ENCODE data around the gene ACSS3. TPM values are rescaled to one million over a fixed set of nuclear protein-coding genes. Genes with fewer than 3 reads are reported as not detected.
"Not testable (repeated sequence)": the region's sequence is repeated elsewhere in the genome, so short reads cannot be mapped to it uniquely, and the experiment has no call there.

The ACSS3 gene, protein sequence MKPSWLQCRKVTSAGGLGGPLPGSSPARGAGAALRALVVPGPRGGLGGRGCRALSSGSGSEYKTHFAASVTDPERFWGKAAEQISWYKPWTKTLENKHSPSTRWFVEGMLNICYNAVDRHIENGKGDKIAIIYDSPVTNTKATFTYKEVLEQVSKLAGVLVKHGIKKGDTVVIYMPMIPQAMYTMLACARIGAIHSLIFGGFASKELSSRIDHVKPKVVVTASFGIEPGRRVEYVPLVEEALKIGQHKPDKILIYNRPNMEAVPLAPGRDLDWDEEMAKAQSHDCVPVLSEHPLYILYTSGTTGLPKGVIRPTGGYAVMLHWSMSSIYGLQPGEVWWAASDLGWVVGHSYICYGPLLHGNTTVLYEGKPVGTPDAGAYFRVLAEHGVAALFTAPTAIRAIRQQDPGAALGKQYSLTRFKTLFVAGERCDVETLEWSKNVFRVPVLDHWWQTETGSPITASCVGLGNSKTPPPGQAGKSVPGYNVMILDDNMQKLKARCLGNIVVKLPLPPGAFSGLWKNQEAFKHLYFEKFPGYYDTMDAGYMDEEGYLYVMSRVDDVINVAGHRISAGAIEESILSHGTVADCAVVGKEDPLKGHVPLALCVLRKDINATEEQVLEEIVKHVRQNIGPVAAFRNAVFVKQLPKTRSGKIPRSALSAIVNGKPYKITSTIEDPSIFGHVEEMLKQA
- total RNA-seq (not detected), polyA plus RNA-seq (not detected)

DNA sequence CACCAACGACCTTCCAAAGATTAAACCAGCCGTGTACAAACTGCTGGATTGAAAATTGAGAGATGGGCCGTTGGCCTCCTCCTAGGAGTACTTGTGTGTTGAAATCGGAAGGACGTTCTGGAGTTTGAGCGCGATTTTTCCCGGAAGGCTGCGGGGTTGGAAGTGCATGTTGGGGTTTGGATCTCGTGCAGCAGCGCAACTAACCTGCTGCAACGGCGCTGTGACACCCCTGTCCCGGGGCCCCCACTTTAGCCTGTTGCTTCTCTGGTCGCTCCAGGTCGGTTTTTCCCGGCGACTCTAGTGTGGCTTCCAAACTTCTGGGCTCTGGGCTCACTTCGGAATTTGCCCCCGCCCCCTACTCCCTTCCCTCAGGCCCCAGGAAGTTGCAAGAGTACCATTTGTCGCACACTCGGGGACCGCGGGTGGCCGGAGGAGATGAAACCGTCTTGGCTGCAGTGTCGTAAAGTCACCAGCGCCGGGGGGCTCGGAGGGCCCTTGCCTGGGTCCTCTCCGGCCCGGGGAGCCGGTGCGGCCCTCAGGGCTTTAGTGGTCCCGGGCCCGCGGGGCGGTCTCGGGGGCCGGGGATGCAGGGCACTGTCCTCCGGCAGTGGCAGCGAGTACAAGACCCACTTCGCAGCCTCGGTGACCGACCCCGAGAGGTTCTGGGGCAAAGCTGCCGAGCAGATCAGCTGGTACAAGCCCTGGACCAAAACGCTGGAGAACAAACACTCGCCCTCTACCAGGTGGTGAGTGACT, at the start of gene ACSS3:
ACSS3 (plus strand) TSS at position 394 of the 756 bp plus-strand sequence; CDS start at position 436, 42 bp downstream.
- H3K4me1 Mint-ChIP-seq, result no peaks in the 10 kb centered on the region
- no peak within 1 kb of the TSS for H3K4me3 Mint-ChIP-seq
- ChIA-PET CTCF (no interaction called here), POLR2A (no interaction called here)
- H3K4me3 ChIP-seq (ENCODE audit: low read length), result no peak within 1 kb of the TSS
- H3K4me1 ChIP-seq (ENCODE audit: insufficient read depth, low read length), result no peaks in the 10 kb centered on the region
- H3K9me3 Mint-ChIP-seq, result peaks cover 2 to 41% (median 13%) of the 10 kb centered on the region in 5 donors
- no peak within 1 kb of the TSS for H3K27ac ChIP-seq (ENCODE audit: low read depth, low read length)
- peak within 1 kb of the TSS in 1 of 8 donors; percentile 76 for H3K27ac Mint-ChIP-seq
- no peaks in the 10 kb centered on the region for H3K36me3 ChIP-seq (ENCODE audit: insufficient read depth, low read length)
- DNase-seq, result no peak
- no peaks in the 10 kb centered on the region for H3K27me3 ChIP-seq (ENCODE audit: insufficient read depth, low read length, poor library complexity, severe bottlenecking)
- no peaks in the 10 kb centered on the region for H3K9me3 ChIP-seq (ENCODE audit: low read length)
- peaks cover 3 to 13% of the 10 kb centered on the region in 2 donors for H3K27me3 Mint-ChIP-seq
- H3K36me3 Mint-ChIP-seq, result no peaks in the 10 kb centered on the region

DNA sequence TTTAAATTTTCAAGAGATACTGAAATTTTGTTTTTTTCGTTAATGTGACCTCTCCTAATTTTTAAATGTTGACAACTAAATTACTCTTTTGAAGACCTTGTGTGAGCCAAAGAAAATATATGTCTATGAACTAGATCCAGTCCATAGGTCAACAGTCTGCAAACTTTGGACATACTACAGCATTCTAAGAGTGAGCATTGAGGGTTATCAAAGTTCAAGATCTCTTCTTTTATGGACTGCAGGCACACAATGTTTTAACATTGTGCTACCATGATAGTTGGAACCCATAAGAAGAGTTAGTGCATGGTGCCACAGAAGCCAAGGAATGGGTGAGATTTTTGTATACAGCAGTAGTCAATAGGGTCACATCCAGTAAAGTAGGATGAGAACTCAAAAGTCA, 43.0 kb upstream of the ACSS3 start:
- no peaks in the 10 kb centered on the region for H3K36me3 ChIP-seq (ENCODE audit: insufficient read depth, low read length)
- no peak for DNase-seq
- no peaks in the 10 kb centered on the region for H3K27me3 ChIP-seq (ENCODE audit: insufficient read depth, low read length, poor library complexity, severe bottlenecking)
- Mint-ChIP-seq H3K27me3 (no peaks in the 10 kb centered on the region), H3K9me3 (peaks cover 0 to 21% (median 2%) of the 10 kb centered on the region in 5 donors), H3K27ac (no peak overlapping the region), H3K4me3 (no peak overlapping the region), H3K36me3 (no peaks in the 10 kb centered on the region), H3K4me1 (no peaks in the 10 kb centered on the region)
- POLR2A ChIA-PET, result no interaction called here
- H3K4me3 ChIP-seq (ENCODE audit: low read length), result no peak overlapping the region
- no peaks in the 10 kb centered on the region for H3K4me1 ChIP-seq (ENCODE audit: insufficient read depth, low read length)
- no peak overlapping the region for H3K27ac ChIP-seq (ENCODE audit: low read depth, low read length)
- H3K9me3 ChIP-seq (ENCODE audit: low read length), result no peaks in the 10 kb centered on the region
- CTCF ChIA-PET, result no interaction called here

DNA sequence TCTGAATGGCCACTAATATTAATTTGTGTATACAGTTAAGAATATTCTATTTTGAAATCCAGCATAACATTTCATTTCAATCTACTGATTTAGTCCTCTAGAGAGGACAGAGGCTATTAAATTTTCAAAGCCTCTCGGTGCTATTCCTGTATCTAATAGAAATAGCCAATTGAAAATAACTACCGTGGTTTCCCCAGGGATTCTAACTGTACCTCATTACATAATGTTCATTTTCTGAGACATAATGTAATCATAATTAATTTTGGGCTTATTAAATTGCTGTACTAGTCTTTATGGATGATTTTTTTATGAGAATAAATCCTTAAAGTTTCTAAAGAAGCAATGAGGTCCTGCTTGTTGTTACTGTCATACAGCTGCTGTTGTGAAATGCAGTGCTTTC, 38.6 kb upstream of the ACSS3 start:
- H3K9me3 Mint-ChIP-seq, result peaks cover 0 to 25% (median 5%) of the 10 kb centered on the region in 5 donors
- H3K27me3 Mint-ChIP-seq, result no peaks in the 10 kb centered on the region
- H3K4me3 Mint-ChIP-seq, result no peak overlapping the region
- no peaks in the 10 kb centered on the region for H3K27me3 ChIP-seq (ENCODE audit: insufficient read depth, low read length, poor library complexity, severe bottlenecking)
- H3K4me1 Mint-ChIP-seq, result no peaks in the 10 kb centered on the region
- no peaks in the 10 kb centered on the region for H3K36me3 ChIP-seq (ENCODE audit: insufficient read depth, low read length)
- H3K27ac ChIP-seq (ENCODE audit: low read depth, low read length), result no peak overlapping the region
- DNase-seq, result no peak
- ChIA-PET CTCF (no interaction called here), POLR2A (no interaction called here)
- H3K27ac Mint-ChIP-seq, result no peak overlapping the region
- H3K36me3 Mint-ChIP-seq, result no peaks in the 10 kb centered on the region
- H3K4me1 ChIP-seq (ENCODE audit: insufficient read depth, low read length), result no peaks in the 10 kb centered on the region
- no peaks in the 10 kb centered on the region for H3K9me3 ChIP-seq (ENCODE audit: low read length)
- H3K4me3 ChIP-seq (ENCODE audit: low read length), result no peak overlapping the region

DNA sequence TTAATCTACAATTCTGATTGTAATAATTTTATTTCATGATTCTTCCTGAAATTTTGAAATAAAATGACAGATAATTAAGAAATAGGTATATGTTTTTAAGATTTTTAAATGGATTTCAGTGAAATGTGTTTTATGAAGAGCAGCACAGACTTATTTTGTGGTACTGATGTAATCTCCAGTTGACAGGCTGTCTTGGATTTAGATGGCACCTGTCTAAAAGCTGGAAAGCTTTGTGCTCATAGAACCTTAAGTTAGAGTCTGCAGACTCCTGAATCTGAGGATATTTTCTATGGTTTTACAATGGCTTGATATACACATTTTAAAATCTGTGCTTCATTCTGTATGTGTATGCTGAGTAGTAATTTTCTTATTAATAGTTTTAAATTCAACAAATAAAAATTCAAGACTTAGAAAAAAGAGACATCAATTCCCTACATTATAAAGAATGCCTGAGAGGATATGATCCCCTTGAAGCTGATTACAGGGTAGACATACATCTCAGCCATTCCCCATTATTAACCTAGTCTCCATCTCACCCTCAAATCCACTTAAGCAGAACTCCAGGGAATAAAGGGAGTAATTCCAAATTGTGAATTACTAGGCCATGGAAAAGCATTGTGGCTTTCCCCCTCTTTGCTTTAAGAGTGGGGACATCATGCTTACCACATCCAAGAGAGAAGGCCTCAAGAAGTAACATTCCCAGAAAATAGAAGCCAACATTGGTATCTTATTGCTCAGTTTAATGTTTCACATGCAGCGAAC, 33.7 kb upstream of the ACSS3 start:
- no peak for DNase-seq
- POLR2A ChIA-PET, result no interaction called here
- Histone ChIP-seq H3K9me3 (ENCODE audit: low read length) (no peaks in the 10 kb centered on the region), H3K4me3 (ENCODE audit: low read length) (no peak overlapping the region), H3K27ac (ENCODE audit: low read depth, low read length) (no peak overlapping the region), H3K27me3 (ENCODE audit: insufficient read depth, low read length, poor library complexity, severe bottlenecking) (no peaks in the 10 kb centered on the region), H3K36me3 (ENCODE audit: insufficient read depth, low read length) (no peaks in the 10 kb centered on the region), H3K4me1 (ENCODE audit: insufficient read depth, low read length) (no peaks in the 10 kb centered on the region)
- CTCF ChIA-PET, result no interaction called here
- Mint-ChIP-seq H3K9me3 (peaks cover 0 to 30% (median 5%) of the 10 kb centered on the region in 5 donors), H3K4me1 (no peaks in the 10 kb centered on the region), H3K27ac (no peak overlapping the region), H3K27me3 (no peaks in the 10 kb centered on the region), H3K4me3 (no peak overlapping the region), H3K36me3 (no peaks in the 10 kb centered on the region)

DNA sequence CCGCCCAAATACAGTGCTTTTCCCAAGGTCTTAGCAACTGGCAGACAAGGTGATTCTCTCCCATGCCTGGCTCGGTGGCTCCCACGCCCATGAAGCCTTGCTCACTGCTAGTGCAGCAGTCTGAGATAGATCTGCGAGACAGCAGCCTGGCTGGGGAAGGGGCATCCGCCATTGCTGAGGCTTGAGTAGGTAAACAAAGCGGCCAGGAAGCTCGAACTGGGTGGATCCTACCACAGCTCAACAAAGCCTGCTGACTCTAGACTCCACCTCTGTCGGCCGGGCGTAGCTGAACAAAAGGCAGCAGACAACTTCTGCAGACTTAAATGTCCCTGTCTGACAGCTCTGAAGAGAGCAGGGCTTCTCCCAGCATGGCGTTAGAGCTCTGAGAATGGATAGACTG, 12.9 kb upstream of the ACSS3 start:
- H3K4me3 ChIP-seq (ENCODE audit: low read length); H3K9me3 ChIP-seq (ENCODE audit: low read length); H3K4me1 Mint-ChIP-seq; H3K27ac ChIP-seq (ENCODE audit: low read depth, low read length); H3K36me3 Mint-ChIP-seq; H3K27ac Mint-ChIP-seq; POLR2A ChIA-PET; H3K27me3 ChIP-seq (ENCODE audit: insufficient read depth, low read length, poor library complexity, severe bottlenecking); H3K36me3 ChIP-seq (ENCODE audit: insufficient read depth, low read length); CTCF ChIA-PET; H3K4me3 Mint-ChIP-seq; H3K4me1 ChIP-seq (ENCODE audit: insufficient read depth, low read length); H3K27me3 Mint-ChIP-seq; DNase-seq: not testable (repeated sequence)
- H3K9me3 Mint-ChIP-seq, result peaks cover 4 to 13% (median 10%) of the 10 kb centered on the region in 5 donors

DNA sequence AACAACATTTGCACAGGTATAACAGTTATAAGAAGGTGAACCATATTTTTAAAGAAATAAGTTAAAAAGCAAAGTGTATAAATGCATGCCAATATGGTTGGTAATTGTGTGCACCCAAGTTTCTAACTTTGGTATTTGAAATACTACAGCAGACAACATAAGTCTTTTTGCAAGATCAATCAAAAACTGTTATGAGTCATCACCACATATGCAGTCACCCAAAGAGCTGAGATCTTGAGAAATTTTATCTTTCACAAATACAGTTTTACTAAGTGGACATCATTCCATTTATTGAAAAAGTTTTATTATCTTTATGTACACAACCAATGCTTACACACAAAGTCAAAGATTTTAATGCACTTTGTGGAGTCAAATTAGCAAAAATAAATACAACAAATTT, 7.0 kb upstream of the ACSS3 start:
- no peaks in the 10 kb centered on the region for H3K4me1 Mint-ChIP-seq

DNA sequence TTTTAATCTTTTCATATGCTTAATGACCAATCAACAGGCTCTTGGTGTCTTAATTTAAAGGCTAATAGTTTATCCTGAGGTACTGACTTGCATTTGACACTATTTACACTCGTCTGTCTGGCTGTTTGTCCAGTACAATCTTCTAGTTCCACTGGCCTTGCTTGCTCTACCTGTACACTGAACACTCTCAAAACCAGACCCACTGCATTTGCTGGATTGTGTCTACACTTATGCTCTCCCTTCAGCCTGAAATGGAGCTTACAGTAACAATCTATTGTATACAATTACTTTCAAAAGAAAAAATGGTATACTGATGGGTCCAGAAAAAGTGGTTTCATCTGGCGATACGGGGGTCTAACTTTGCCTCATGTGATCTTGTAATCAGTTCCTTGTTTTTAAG, 2.3 kb upstream of the ACSS3 start:
- Mint-ChIP-seq H3K27ac (no peak overlapping the region), H3K4me3 (no peak overlapping the region), H3K9me3 (peaks cover 0 to 35% (median 11%) of the 10 kb centered on the region in 5 donors), H3K36me3 (no peaks in the 10 kb centered on the region), H3K4me1 (no peaks in the 10 kb centered on the region), H3K27me3 (peaks cover 3 to 13% of the 10 kb centered on the region in 2 donors)
- Histone ChIP-seq H3K36me3 (ENCODE audit: insufficient read depth, low read length) (no peaks in the 10 kb centered on the region), H3K9me3 (ENCODE audit: low read length) (no peaks in the 10 kb centered on the region), H3K27ac (ENCODE audit: low read depth, low read length) (no peak overlapping the region), H3K4me3 (ENCODE audit: low read length) (no peak overlapping the region), H3K4me1 (ENCODE audit: insufficient read depth, low read length) (no peaks in the 10 kb centered on the region), H3K27me3 (ENCODE audit: insufficient read depth, low read length, poor library complexity, severe bottlenecking) (no peaks in the 10 kb centered on the region)
- no peak for DNase-seq
- CTCF ChIA-PET, result no interaction called here
- POLR2A ChIA-PET, result no interaction called here

More for the DNA sequence above, 7.0 kb upstream of the ACSS3 start:
- H3K27ac ChIP-seq (ENCODE audit: low read depth, low read length), result no peak overlapping the region
- Mint-ChIP-seq H3K4me3 (no peak overlapping the region), H3K27ac (no peak overlapping the region), H3K36me3 (no peaks in the 10 kb centered on the region), H3K9me3 (peaks cover 6 to 11% (median 7%) of the 10 kb centered on the region in 5 donors), H3K27me3 (no peaks in the 10 kb centered on the region)
- no peaks in the 10 kb centered on the region for H3K27me3 ChIP-seq (ENCODE audit: insufficient read depth, low read length, poor library complexity, severe bottlenecking)
- no peak overlapping the region for H3K4me3 ChIP-seq (ENCODE audit: low read length)
- DNase-seq, result no peak
- POLR2A ChIA-PET, result no interaction called here
- no peaks in the 10 kb centered on the region for H3K36me3 ChIP-seq (ENCODE audit: insufficient read depth, low read length)
- no peaks in the 10 kb centered on the region for H3K4me1 ChIP-seq (ENCODE audit: insufficient read depth, low read length)
- CTCF ChIA-PET, result no interaction called here
- H3K9me3 ChIP-seq (ENCODE audit: low read length), result no peaks in the 10 kb centered on the region
